GM18519 (cell line): ENCODE measurements around the gene FOXL2NB.

Experiments used
- ATAC-seq: cut with Tn5 transposase; IDR thresholded peaks from one replicate; pipeline ENCODE4 v1.9.1; 2021; ENCODE audit warnings: mild to moderate bottlenecking, moderate library complexity; ENCODE audit not compliant: unreplicated experiment, low FRiP score

FOXL2NB gene

DNA sequence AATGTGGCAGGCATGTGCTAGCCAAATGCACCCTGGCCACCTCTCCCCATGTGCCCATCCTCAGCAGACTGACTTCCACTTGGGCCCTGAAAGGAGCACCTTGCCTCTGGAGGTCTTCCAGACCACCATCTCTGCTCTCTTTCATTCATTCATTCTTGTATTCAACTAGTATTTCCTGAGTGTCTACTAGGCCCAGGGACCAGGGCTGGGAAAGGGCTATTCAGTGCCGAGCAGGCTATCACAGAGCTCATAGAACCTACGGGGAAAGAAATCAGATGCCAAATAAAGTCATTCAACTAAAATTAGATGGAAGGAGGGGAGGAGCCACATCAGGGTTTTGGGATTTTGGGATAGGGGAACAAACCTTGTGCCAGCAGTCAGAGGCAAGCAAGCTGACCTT is 40.2 kb downstream of the FOXL2NB start:
- no peak for ATAC-seq

DNA sequence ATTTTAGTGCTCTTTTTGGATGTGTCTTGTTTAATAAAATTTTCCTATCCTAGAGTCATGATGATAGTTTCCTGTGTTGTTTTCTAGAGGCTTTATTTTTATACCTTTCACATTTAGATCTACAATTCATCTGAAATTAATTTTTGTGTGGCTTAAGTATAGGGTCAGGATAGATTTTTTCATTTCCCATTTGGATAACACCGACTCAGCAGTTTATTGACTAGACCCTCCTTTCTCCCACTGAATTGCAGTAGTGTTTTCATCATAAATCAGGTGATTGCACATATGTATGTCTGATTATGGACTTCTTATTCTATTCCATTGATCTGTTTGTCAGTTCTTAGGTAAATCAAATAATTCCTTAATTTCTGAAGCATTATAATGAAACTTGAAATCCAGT is 48.7 kb downstream of the FOXL2NB start:
- ATAC-seq, result no peak
